Loucy (cell line): Measurements from ENCODE around the gene PSMA2.

Experiments
- H2AFZ ChIP-seq: fragments of 200-600 bp; sonication (generic); 2 replicates; pipeline ENCODE4 v1.6.0; 2016; ENCODE audit warnings: antibody characterized with exemption, mild to moderate bottlenecking, low read length, moderate library complexity
- H3F3A ChIP-seq: fragments of 200-600 bp; 2 replicates; pipeline ENCODE4 v1.6.0; 2016; ENCODE audit warnings: antibody characterized with exemption, low read depth, mild to moderate bottlenecking
- H3K27me3 ChIP-seq: fragments of 200-600 bp; sonication (generic); 2 replicates; pipeline ENCODE4 v1.6.1; 2014; ENCODE audit warnings: low read length, mild to moderate bottlenecking; ENCODE audit not compliant: insufficient read depth, poor library complexity, severe bottlenecking
- H3K36me3 ChIP-seq: fragments of 200-600 bp; sonication (generic); 2 replicates; pipeline ENCODE4 v1.6.1; 2016; ENCODE audit warnings: low read length; ENCODE audit not compliant: insufficient read depth
- H3K4me1 ChIP-seq: fragments of 200-600 bp; sonication (generic); 2 replicates; pipeline ENCODE4 v1.5.1; 2014; ENCODE audit warnings: low read length, mild to moderate bottlenecking; ENCODE audit not compliant: insufficient read depth, poor library complexity, severe bottlenecking
- H3K4me2 ChIP-seq: fragments of 200-600 bp; sonication (generic); 2 replicates; pipeline ENCODE4 v1.6.0; 2014; ENCODE audit warnings: antibody characterized with exemption, low read length, low read depth, mild to moderate bottlenecking; ENCODE audit not compliant: poor library complexity, severe bottlenecking
- H3K4me3 ChIP-seq: fragments of 200-600 bp; sonication (generic); 2 replicates; pipeline ENCODE4 v1.5.1; 2014; ENCODE audit warnings: low read length, mild to moderate bottlenecking, mixed read lengths; ENCODE audit not compliant: poor library complexity, severe bottlenecking
- H3K79me2 ChIP-seq: fragments of 200-600 bp; sonication (generic); 2 replicates; pipeline ENCODE4 v1.6.1; 2014; ENCODE audit warnings: low read length; ENCODE audit not compliant: insufficient read depth
- H3K9ac ChIP-seq: fragments of 200-600 bp; sonication (generic); 2 replicates; pipeline ENCODE4 v1.6.0; 2014; ENCODE audit warnings: mild to moderate bottlenecking, low read depth, low read length, moderate library complexity; ENCODE audit not compliant: poor library complexity, severe bottlenecking
- H3K9me2 ChIP-seq: fragments of 200-600 bp; sonication (generic); replicated peaks from 2 replicates; pipeline ENCODE4 v1.6.1; 2016; ENCODE audit warnings: low read depth, low read length, mixed read lengths
- H3K9me3 ChIP-seq: fragments of 200-600 bp; sonication (generic); 2 replicates; pipeline ENCODE4 v1.6.1; 2014; ENCODE audit warnings: mild to moderate bottlenecking, antibody characterized with exemption, low read length, low read depth; ENCODE audit not compliant: insufficient read depth
- H4K20me1 ChIP-seq: fragments of 200-600 bp; sonication (generic); 2 replicates; pipeline ENCODE4 v1.6.0; 2014; ENCODE audit warnings: antibody characterized with exemption, low read length, mild to moderate bottlenecking; ENCODE audit not compliant: insufficient read depth, poor library complexity, severe bottlenecking
- EZH2phosphoT487 ChIP-seq: fragments of 200-600 bp; IDR thresholded peaks from 2 replicates; pipeline ENCODE4 v1.6.1; 2018; ENCODE audit warnings: antibody characterized with exemption, mild to moderate bottlenecking, moderate library complexity, borderline replicate concordance
- TF ChIP-seq, protein P1 (sequence below): fragments of 200-600 bp; sonication (generic); conservative IDR thresholded peaks from 2 replicates; pipeline ENCODE4 v1.5.1; 2014; ENCODE audit warnings: mild to moderate bottlenecking, antibody characterized with exemption, low read length

Gene PSMA2

DNA sequence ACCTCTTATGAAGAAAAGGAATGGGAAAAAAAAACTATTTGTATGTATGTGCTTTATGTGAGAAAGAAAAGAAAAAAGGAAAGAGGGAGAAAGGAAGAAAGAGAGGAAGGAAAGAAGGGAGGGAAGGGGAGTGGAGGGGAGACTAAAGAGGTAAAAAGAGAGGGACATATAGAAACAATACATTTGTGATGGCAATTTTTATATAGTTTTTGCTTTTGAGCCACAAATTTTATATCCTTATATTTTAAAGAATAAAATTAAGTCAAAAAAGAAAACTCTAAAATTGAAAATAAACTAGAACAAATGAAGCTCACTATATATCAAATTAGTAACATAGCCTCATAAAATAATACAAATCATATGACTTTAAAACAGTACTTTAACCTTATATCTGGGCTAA, 31.1 kb downstream of the PSMA2 start:
- Histone ChIP-seq H3K4me3 (no peak overlapping the region), H3K79me2 (no peaks in the 10 kb centered on the region), H3K9ac (no peak overlapping the region), H3K36me3 (no peaks in the 10 kb centered on the region), H3K4me1 (peaks cover 5% of the 10 kb centered on the region), H3F3A (no peaks in the 10 kb centered on the region), H3K4me2 (no peak overlapping the region), H3K9me2 (no peaks in the 10 kb centered on the region), H3K27me3 (no peaks in the 10 kb centered on the region), H2AFZ (no peak overlapping the region), H3K9me3 (no peaks in the 10 kb centered on the region), H4K20me1 (no peaks in the 10 kb centered on the region)
- TF ChIP-seq EZH2phosphoT487 = no peak
- TF ChIP-seq, protein P1, sequence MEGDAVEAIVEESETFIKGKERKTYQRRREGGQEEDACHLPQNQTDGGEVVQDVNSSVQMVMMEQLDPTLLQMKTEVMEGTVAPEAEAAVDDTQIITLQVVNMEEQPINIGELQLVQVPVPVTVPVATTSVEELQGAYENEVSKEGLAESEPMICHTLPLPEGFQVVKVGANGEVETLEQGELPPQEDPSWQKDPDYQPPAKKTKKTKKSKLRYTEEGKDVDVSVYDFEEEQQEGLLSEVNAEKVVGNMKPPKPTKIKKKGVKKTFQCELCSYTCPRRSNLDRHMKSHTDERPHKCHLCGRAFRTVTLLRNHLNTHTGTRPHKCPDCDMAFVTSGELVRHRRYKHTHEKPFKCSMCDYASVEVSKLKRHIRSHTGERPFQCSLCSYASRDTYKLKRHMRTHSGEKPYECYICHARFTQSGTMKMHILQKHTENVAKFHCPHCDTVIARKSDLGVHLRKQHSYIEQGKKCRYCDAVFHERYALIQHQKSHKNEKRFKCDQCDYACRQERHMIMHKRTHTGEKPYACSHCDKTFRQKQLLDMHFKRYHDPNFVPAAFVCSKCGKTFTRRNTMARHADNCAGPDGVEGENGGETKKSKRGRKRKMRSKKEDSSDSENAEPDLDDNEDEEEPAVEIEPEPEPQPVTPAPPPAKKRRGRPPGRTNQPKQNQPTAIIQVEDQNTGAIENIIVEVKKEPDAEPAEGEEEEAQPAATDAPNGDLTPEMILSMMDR = no peak

DNA sequence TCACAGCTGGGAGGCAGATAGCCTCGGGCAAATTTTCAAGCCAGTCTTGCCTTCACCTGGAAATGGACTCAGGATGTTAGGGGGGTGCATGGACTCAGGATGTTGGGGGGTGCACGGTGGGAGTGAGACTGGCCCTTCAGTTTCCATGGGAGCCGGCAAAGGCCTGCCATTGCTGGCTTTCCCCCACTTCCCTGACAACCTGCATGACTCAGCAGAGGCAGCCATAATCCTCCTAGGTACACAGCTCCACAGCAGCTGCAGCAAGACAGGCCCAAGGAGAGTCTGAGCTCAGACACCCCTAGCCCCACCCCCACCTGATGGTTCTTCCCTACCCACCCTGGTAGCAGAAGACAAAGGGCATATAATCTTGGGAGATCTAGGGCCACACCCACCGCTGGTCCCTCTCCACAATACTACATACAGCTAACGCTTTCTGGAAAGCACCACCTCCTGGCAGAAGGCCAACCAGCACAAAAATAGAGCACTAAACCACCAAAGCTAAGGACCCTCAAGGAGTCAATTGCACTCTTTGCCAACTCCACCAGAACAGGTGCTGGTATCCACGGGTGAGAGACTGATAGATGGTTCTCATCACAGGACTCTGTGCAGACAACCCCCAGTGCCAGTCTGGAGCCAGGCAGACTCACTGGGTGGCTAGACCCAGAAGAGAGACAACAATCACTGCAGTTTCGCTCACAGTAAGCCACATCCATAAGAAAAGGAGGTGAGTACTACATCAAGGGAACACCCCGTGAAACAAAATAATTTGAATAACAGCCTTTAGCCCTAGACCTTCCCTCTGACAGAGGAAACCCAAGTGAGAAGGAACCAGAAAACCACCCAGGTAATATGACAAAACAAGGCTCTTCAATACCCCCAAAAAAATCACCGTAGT, 38.4 kb downstream of the PSMA2 start:
- no peaks in the 10 kb centered on the region for H3K79me2 ChIP-seq
- no peaks in the 10 kb centered on the region for H3K27me3 ChIP-seq
- H3K4me3 ChIP-seq = no peak overlapping the region
- H3F3A ChIP-seq = no peaks in the 10 kb centered on the region
- no peak overlapping the region for H3K4me2 ChIP-seq
- no peaks in the 10 kb centered on the region for H3K9me2 ChIP-seq
- H3K4me1 ChIP-seq = no peaks in the 10 kb centered on the region
- TF ChIP-seq, protein P1 = no peak
- no peak for TF ChIP-seq EZH2phosphoT487
- H2AFZ ChIP-seq = no peak overlapping the region
- no peaks in the 10 kb centered on the region for H4K20me1 ChIP-seq
- H3K9ac ChIP-seq = no peak overlapping the region
- no peaks in the 10 kb centered on the region for H3K9me3 ChIP-seq
- no peaks in the 10 kb centered on the region for H3K36me3 ChIP-seq

DNA sequence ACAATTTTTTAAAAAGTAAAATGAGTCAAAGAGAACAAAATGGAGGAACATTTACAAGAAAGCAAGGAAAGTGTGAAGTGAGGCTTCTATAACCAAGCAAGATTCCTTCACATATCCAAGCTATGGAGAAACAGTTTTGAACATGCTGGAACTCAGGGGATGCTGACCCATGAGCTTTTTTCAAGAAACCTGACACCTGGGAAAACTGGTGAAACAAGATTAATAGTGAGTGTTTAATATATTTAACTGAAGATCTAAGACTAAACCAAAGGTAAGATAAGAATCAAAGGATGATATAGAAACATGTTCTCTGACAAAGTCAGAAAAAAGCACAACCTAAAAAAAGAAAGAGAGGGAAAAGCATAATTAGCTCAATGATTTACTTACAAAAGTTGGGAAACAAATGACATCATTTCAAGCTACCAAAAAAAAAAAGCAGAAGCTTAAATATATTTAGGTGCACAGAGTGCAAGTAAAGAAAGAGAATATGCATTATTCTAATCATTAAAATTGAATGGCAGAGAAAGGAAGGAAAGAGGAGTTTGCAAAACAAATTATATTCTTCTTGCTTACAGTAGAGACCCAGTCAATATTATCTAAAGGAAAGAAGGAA, 45.0 kb downstream of the PSMA2 start:
- Histone ChIP-seq H3K9me3 (no peaks in the 10 kb centered on the region), H3K4me3 (no peak overlapping the region), H3K9me2 (no peaks in the 10 kb centered on the region), H3K79me2 (no peaks in the 10 kb centered on the region), H3K27me3 (no peaks in the 10 kb centered on the region), H4K20me1 (no peaks in the 10 kb centered on the region), H3K4me1 (peaks cover 3% of the 10 kb centered on the region), H3F3A (no peaks in the 10 kb centered on the region), H3K4me2 (no peak overlapping the region), H3K9ac (no peak overlapping the region), H3K36me3 (no peaks in the 10 kb centered on the region), H2AFZ (no peak overlapping the region)
- TF ChIP-seq EZH2phosphoT487 = no peak
- TF ChIP-seq, protein P1 = no peak
